NCI-H1930 (cell line): ENCODE measurements around the gene SV2B.
A peak's percentile ranks its signal among the peaks of the same experiment; 100 is the strongest.
"Not testable (repeated sequence)": the region's sequence is repeated elsewhere in the genome, so short reads cannot be mapped to it uniquely, and the experiment has no call there.

Experiments
- DNase-seq, 2 experiments: peaks; one replicate each; lab custom pipeline; 2025; lab: John Stamatoyannopoulos, UW

The SV2B gene

GRCh38 chr15:91318516-91318915 lies 218.5 kb downstream of the SV2B start:
- DNase-seq: no peak

- no peak for DNase-seq
Measured at GRCh38 chr15:91318931-91319330, 218.9 kb downstream of the SV2B start.

- DNase-seq: no peak
Measured at GRCh38 chr15:91319371-91320059, 219.5 kb downstream of the SV2B start.

GRCh38 chr15:91320101-91320500 lies 220.0 kb downstream of the SV2B start:
- DNase-seq: no peak

GRCh38 chr15:91329914-91330313 lies 229.9 kb downstream of the SV2B start:
- no peak for DNase-seq

- DNase-seq: peak in 1 of 2 experiments; percentile 3
Measured at GRCh38 chr15:91331581-91331980, 231.5 kb downstream of the SV2B start.

- no peak for DNase-seq
Measured at GRCh38 chr15:91335702-91336101, 235.6 kb downstream of the SV2B start.

- no peak for DNase-seq
Measured at GRCh38 chr15:91336687-91337086, 236.6 kb downstream of the SV2B start.

GRCh38 chr15:91338766-91339165 lies 238.7 kb downstream of the SV2B start:
- DNase-seq: no peak

- no peak for DNase-seq
Measured at GRCh38 chr15:91342097-91342496, 242.0 kb downstream of the SV2B start.

GRCh38 chr15:91344912-91345311 lies 244.9 kb downstream of the SV2B start:
- DNase-seq: not testable (repeated sequence)

GRCh38 chr15:91345736-91346135 lies 245.7 kb downstream of the SV2B start:
- DNase-seq: no peak

GRCh38 chr15:91346259-91346658 lies 246.2 kb downstream of the SV2B start:
- no peak for DNase-seq

- no peak for DNase-seq
Measured at GRCh38 chr15:91348752-91349500, 248.9 kb downstream of the SV2B start.
